ENCODE results near the gene ADD2.
A peak's percentile ranks its signal among the peaks of the same experiment; 100 is the strongest.

Gene ADD2

DNA sequence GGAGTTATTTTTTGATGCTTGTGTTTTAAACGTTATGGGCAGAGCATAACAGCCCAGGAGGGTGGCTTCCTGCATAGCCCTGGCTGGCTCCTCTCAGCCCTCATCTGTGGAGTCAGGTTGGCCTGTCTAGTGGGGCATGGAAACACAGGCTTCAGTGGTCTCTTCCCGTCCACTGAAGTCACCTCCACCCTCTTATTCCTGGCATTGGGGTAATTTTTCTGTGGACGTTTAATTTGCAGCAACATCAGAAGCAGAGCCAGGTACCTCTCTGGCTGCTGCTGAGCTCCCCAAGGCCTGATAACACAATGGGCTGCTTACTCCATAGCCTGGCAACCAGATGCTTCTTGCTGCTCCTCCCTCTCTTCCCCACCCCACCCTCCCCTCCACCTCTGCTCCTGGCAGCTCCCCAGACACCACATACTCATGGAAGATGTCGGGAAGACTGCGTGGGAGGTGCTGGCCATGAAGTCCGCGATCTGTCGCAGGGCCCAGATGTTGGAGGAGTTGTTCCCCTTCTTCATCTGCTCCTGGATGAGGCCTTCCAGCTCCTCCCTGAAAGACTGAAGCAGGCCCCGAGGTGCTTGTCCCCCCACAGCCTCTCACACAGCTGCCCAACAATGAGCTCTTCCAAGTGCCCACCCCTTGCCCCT lies 64.0 kb downstream of the ADD2 start:
- peak in 1 of 2 experiments; percentile 26 for DNase-seq
- no peak for TF ChIP-seq POLR2A (IDR thresholded peaks at IDR 0.05; ENCODE audit: low read length)
- TF ChIP-seq GATA1 (IDR thresholded peaks at IDR 0.05; ENCODE audit: low read depth, low read length): no peak

DNA sequence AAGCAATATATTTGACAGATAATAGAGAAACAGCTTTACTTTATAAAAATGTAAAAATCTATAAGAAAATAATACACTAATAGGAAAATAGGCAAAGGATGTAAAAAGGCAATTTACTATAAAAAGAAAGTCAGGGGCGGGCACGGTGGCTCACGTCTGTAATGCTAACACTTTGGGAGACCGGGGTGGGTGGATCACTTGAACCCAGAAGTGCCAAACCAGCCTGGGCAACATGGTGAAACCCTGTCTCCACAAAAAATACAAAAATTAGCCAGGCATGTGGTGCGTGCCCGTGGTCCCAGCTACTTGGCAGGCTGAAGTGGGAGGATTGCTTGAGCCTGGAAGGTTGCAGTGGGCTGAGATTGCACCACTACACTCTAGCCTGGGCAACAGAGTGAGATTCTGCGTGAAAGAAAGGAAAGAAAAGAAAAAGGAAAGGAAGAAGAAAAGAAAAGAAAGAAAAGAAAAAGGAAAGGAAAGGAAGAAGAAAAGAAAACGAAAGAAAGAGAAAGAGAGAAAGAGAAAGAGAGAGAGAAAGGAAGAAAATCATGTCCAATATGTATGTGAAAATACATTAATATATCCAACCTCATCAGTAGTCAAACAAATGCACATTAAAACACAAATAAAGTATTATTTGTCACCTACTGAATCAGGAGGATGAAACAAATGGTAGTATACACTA lies 65.1 kb downstream of the ADD2 start:
- TF ChIP-seq POLR2A (IDR thresholded peaks at IDR 0.05; ENCODE audit: low read length): no peak
- TF ChIP-seq GATA1 (IDR thresholded peaks at IDR 0.05; ENCODE audit: low read depth, low read length): no peak
- DNase-seq: no peak

DNA sequence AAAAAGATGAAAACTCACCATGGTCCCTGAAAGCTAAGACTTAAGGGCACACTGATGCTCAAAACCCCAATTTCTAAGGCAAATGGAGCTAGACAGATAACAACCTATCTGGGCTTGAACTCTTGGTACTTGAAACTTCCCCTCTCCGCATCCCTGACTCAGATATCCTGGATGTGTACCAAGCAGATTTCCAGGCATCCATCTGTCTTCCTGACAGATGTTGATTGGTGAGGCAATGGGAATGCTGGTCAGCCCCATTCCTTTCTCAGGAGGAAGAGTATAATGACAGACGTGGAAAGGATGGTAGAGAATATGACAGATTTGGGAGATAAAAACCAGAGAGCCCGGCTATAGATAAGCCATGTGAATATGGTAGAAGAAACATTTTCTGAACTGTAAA lies 69.2 kb downstream of the ADD2 start:
- TF ChIP-seq GATA1 (IDR thresholded peaks at IDR 0.05; ENCODE audit: low read depth, low read length): no peak
- TF ChIP-seq POLR2A (IDR thresholded peaks at IDR 0.05; ENCODE audit: low read length): no peak
- no peak for DNase-seq

DNA sequence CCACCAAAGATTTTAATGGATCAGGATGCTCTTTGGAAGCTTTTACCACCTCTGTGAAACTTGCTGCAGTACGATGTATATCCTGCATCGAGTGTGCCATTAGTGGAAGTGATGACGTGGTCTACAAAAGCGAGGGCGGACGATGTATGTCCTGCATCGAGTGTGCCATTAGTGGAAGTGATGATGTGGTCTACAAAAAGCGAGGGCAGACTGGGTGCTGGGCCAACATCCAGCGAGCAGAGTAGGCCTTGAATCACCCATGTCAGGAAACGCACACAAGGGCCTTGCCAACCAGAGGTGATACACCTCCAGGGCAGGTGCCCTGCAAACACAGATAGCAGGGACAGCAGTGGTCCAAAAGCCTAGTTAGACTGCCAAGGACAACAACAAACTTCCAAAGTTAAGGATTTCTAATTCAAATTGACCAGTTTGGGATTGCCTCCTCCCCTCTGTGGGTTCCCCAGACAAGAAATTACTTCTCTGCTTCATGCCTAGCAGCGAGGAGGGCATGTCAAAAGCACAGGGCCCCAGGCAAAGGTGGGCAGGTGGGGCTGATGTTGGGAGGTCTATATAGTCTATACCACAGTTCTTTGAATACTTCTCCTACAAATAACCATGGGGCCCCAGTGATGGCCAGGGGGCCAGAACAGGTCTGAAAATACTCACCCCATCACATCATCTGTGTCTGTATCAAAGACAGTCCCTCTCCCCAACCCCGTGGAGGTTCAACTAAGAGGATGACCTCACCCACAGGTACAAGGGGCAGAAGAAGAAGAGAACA lies 70.2 kb downstream of the ADD2 start:
- TF ChIP-seq POLR2A (IDR thresholded peaks at IDR 0.05; ENCODE audit: low read length) (no peak), GATA1 (IDR thresholded peaks at IDR 0.05; ENCODE audit: low read depth, low read length) (no peak)
- no peak for DNase-seq

DNA sequence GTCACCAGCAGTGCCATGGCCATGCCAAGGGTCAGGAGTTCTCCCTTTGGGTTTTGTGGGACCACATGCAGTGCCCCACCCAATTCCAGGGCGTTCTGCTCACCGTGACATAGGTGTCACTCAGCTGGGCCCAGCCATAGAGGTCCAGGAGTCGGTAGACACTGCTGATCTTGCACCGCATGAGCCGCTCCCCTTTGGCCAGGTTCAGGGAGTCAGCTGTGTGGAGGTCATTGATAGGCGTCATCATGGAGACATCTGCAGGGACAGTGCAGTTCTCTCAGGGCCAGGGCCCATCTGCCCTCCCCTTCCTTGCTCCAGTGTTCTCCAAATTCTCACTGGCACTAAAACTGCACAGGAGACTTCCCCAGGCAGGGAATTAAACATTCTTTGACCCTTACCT lies 71.9 kb downstream of the ADD2 start:
- TF ChIP-seq GATA1 (IDR thresholded peaks at IDR 0.05; ENCODE audit: low read depth, low read length) (no peak), POLR2A (IDR thresholded peaks at IDR 0.05; ENCODE audit: low read length) (no peak)
- DNase-seq: peak in 1 of 2 experiments; percentile 39

DNA sequence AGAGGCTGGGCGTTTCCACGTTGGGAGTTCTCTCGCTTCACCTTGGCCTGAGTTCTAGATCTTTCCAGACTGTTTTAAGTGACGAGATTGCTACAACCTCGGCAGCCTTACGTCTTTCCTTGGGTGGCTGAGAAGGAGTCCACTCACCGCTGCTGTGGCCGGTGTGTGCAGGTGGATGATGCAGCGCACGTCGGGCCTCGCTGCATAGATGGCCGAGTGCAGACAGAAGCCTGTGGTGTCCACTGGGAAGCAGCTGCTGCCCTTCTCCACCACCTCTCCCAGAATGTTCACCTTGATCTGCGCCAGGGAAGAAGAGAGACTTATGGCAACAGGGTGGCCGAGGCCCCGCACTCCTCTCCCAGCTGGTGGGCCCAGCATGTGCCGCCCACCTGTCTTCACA lies 75.7 kb downstream of the ADD2 start:
- no peak for DNase-seq
- TF ChIP-seq POLR2A (IDR thresholded peaks at IDR 0.05; ENCODE audit: low read length) (no peak), GATA1 (IDR thresholded peaks at IDR 0.05; ENCODE audit: low read depth, low read length) (no peak)

DNA sequence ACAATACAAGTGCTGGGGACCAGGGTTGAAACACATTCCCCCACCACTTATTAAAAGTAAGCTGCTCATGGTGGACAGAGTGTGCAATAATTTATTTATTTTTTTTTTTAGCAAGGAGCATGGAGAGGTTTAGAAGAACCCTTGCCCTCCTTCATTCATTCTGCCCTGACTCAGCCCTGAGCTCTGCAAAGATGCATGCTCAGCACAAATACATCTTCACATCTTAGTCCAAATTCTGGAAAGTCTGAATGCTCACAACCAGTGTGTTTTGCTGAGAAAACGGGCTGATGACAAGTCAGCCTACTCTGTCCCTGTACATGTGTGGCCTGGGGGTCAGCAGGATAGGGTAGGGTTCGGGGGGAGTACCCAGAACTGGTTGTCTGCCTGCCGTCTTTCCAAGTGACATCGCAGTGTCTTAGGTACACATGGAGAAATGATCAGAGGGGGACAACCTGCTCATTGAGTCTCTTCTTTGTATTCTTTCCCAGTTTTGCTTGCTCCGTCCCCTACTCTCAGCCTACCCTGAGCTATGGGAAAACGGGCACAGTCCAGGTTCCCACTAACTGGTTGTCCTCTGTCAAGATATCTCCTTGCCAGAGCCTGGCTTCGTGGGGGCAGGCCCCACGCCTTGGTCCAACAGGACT lies 76.4 kb downstream of the ADD2 start:
- DNase-seq: no peak
- TF ChIP-seq GATA1 (IDR thresholded peaks at IDR 0.05; ENCODE audit: low read depth, low read length) (no peak), POLR2A (IDR thresholded peaks at IDR 0.05; ENCODE audit: low read length) (no peak)

DNA sequence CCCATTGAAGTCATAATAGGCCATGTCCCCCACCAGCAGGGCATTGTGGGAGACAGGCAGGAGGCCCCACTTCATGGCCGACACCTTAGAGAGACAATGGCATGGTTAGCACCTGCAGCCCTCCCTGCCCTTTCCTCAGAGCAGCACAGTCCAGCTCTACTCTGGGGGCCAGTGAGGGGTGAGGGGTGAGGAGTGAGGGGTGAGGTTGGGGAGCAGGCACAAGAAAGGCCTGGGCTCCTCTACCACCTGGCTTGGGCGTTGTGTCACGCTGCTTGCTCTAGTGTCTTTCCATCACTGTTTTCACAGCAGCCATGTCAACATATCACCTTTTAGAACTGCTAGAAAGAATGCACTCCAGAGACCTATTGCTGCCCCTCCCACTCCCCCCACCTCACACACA lies 77.2 kb downstream of the ADD2 start:
- TF ChIP-seq POLR2A (IDR thresholded peaks at IDR 0.05; ENCODE audit: low read length) (no peak), GATA1 (IDR thresholded peaks at IDR 0.05; ENCODE audit: low read depth, low read length) (no peak)
- no peak for DNase-seq

DNA sequence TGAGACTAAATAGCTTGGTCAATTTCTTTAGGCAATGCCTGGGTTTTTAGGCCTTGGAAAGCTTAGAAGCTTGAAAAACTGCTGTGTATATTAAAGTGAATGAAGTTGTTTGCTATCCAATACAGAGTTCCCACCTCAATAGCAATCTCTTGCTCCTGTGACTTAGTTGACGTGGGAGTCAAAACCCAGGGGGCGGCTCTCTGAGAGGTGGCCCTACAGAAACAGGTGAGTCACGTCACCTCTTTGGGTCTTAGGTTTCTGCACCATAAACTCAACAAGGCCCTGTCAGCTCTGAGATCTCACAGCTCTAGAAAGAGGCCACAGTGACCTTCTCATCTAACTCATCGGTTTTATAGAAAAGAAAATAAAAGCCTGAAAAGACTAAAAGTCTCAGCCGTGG lies 79.6 kb downstream of the ADD2 start:
- no peak for TF ChIP-seq GATA1 (IDR thresholded peaks at IDR 0.05; ENCODE audit: low read depth, low read length)
- TF ChIP-seq POLR2A (IDR thresholded peaks at IDR 0.05; ENCODE audit: low read length): no peak
- no peak for DNase-seq

DNA sequence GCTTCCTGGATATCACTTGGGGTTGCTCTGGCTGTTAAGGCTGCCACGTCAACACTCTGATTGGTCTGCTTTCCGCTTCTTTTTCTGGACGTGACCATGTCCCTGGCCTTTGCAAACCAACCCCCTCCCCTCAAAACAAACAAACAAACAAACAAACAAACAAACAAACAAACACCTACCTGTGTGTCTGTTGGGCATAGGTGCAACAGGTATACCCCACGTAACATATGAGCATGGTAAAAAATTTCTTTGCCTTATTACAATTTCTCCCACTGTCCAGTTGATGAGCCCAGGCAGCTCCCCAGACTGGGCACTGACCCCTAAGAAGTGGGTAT lies 80.6 kb downstream of the ADD2 start:
- TF ChIP-seq POLR2A (IDR thresholded peaks at IDR 0.05; ENCODE audit: low read length): no peak
- TF ChIP-seq GATA1 (IDR thresholded peaks at IDR 0.05; ENCODE audit: low read depth, low read length): no peak
- no peak for DNase-seq

DNA sequence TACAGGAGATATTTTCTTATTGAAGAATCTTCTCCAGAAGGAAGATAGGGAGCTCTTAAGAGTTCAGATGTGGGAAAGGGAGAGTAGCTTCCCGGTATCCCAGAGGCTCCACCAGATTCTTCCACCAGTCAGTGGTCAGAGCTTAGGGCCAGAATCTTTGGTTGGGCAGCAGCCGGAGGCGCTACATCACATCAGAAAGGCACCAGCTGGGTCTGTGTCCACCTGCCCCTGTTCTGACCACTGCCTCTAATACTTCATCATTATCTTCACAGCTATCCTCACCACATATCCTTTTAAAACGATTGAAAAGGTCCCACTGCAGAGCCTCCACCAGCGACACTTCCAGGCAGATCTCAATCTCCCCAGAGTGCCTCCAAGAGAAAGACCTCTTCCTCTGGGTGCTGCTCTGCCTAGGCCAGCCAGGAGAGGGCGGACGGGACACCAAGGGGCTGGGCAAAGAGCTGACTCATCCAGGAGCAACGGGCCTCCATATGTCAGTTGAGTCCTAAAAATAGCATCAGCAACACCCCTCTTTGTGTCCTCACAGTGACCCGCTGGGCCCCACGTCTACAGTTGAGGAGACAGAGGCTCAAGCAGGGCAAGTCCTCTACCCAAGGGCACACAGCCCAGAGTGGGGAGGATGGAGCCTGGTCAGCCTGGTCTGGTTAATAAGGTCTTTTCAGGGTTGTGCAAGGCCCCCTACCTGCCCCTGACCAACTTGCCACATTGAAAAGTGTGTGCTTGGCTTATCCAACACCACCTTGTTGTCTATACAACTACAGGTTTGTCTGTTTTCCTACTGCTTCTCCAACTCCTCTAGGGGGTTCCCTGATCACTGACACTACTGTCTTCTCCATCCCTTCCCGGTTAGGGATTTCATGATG lies 81.2 kb downstream of the ADD2 start:
- no peak for TF ChIP-seq POLR2A (IDR thresholded peaks at IDR 0.05; ENCODE audit: low read length)
- TF ChIP-seq GATA1 (IDR thresholded peaks at IDR 0.05; ENCODE audit: low read depth, low read length): no peak
- DNase-seq: peak; percentile 95

DNA sequence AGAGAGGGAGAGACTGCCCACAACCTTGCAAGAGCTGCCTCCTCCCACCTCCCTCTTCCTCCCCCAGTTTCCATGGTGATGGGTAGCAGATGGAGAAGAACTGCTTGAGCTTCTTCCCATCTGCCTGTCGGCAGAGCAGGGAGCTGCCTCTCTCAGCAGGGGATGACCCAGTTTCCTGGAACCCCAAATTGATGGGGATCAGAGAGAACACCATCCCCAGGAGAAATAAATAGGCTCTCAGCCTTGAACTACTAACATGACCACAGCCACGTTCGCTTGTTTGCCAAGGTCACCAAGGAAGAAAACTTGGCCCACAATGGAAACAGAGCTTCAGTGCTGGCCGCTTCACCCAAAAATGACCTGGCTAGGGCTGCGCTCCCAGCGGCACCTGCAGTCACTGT lies 82.2 kb downstream of the ADD2 start:
- no peak for DNase-seq
- TF ChIP-seq POLR2A (IDR thresholded peaks at IDR 0.05; ENCODE audit: low read length) (no peak), GATA1 (IDR thresholded peaks at IDR 0.05; ENCODE audit: low read depth, low read length) (no peak)

DNA sequence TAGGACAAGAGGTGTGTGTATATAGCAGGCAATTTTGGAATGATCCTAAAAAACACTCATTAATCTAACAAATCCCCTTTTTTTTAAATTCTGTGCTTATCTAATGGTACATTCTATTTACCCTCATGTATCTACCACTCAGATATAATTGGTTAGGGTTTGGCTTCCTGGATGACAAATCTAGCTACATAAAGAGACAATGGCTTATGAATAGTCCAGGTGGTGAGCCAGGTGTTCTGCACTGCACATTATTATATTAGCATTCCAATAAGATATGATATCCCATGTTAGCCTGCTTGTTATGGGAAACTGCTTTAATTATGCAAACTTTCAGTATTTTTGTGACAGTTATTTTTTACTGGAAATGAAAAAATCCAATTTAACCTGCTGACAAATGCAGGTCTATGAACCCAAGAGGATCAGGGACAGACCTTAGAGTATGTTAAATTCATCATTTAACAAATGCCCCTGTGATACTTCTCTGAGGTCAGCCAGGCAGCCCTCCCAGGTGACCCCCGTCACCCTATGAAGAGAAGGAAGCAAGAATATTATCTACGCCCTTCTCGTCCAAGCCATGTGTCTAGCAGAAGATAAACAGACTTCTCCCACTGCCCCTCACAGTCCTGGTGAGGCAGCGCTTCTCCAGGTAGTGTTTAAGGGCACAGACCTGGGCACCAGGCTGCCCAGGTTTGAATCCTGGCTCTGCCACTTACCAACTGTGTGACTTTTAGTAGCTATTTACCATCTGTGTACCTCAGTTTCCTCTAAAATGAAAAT lies 83.0 kb downstream of the ADD2 start:
- DNase-seq: no peak
- TF ChIP-seq GATA1 (IDR thresholded peaks at IDR 0.05; ENCODE audit: low read depth, low read length) (no peak), POLR2A (IDR thresholded peaks at IDR 0.05; ENCODE audit: low read length) (no peak)

Measured in erythroblast (primary cell).